ENCODE results near the gene ITIH2.

GRCh38 chr10:7768417-7768816 lies 65.3 kb downstream of the ITIH2 start:
- TF ChIP-seq POLR2A (IDR thresholded peaks at IDR 0.05; ENCODE audit: low read length) (no peak), GATA1 (IDR thresholded peaks at IDR 0.05; ENCODE audit: low read depth, low read length) (no peak)
